HUES48 (cell line): ENCODE measurements around the gene PRR12.
A peak's percentile ranks its signal among the peaks of the same experiment; 100 is the strongest.
"Not testable (repeated sequence)": the region's sequence is repeated elsewhere in the genome, so short reads cannot be mapped to it uniquely, and the experiment has no call there.

Experiments used
- H3K27ac ChIP-seq: one replicate; pipeline ENCODE4 v1.7.0; 2013; ENCODE audit warnings: low read depth, low read length, inconsistent platforms
- H3K27me3 ChIP-seq: 2 replicates; pipeline ENCODE4 v1.6.1; 2013; ENCODE audit warnings: mild to moderate bottlenecking, low read length; ENCODE audit not compliant: control insufficient read depth, insufficient read depth
- H3K36me3 ChIP-seq: 2 replicates; pipeline ENCODE4 v1.6.1; 2013; ENCODE audit warnings: low read length; ENCODE audit not compliant: control insufficient read depth, insufficient read depth
- H3K4me1 ChIP-seq: 2 replicates; pipeline ENCODE4 v1.6.1; 2013; ENCODE audit warnings: mild to moderate bottlenecking, low read length; ENCODE audit not compliant: control insufficient read depth, insufficient read depth
- H3K4me3 ChIP-seq: 2 replicates; pipeline ENCODE4 v1.5.1; 2013; ENCODE audit warnings: mild to moderate bottlenecking, low read depth, low read length
- H3K9ac ChIP-seq: 2 replicates; pipeline ENCODE4 v1.6.1; 2013; ENCODE audit warnings: mild to moderate bottlenecking, low read depth, low read length, moderate library complexity
- H3K9me3 ChIP-seq: 2 replicates; pipeline ENCODE4 v1.6.1; 2013; ENCODE audit warnings: low read length; ENCODE audit not compliant: control insufficient read depth, insufficient read depth

The PRR12 gene

GRCh38 chr19:49624967-49625910 is 34.3 kb downstream of the PRR12 start:
- Histone ChIP-seq H3K9ac (no peak overlapping the region), H3K4me3 (no peak overlapping the region), H3K27me3 (no peaks in the 10 kb centered on the region), H3K9me3 (no peaks in the 10 kb centered on the region), H3K36me3 (peaks cover 45% of the 10 kb centered on the region), H3K27ac (no peak overlapping the region), H3K4me1 (no peaks in the 10 kb centered on the region)

GRCh38 chr19:49626226-49626625 is 35.2 kb downstream of the PRR12 start:
- Histone ChIP-seq H3K9ac (no peak overlapping the region), H3K4me3 (no peak overlapping the region), H3K27me3 (no peaks in the 10 kb centered on the region), H3K4me1 (peaks cover 5% of the 10 kb centered on the region; the same call in 1 of the 2 replicates), H3K36me3 (peaks cover 41% of the 10 kb centered on the region), H3K9me3 (no peaks in the 10 kb centered on the region), H3K27ac (no peak overlapping the region)

- H3K4me1 ChIP-seq, result peaks cover 5% of the 10 kb centered on the region; the same call in 1 of the 2 replicates
- H3K9ac ChIP-seq, result no peak overlapping the region
- H3K9me3 ChIP-seq, result no peaks in the 10 kb centered on the region
- H3K27ac ChIP-seq, result no peak overlapping the region
- no peak overlapping the region for H3K4me3 ChIP-seq
- H3K36me3 ChIP-seq, result peaks cover 24% of the 10 kb centered on the region
- H3K27me3 ChIP-seq, result no peaks in the 10 kb centered on the region
Observed at GRCh38 chr19:49629659-49630058, 38.7 kb downstream of the PRR12 start.

GRCh38 chr19:49631014-49631588 is 40.1 kb downstream of the PRR12 start:
- Histone ChIP-seq H3K27me3 (no peaks in the 10 kb centered on the region), H3K4me1 (peaks cover 5% of the 10 kb centered on the region; the same call in 1 of the 2 replicates), H3K4me3 (no peak overlapping the region), H3K9me3 (no peaks in the 10 kb centered on the region), H3K27ac (no peak overlapping the region), H3K9ac (no peak overlapping the region), H3K36me3 (peaks cover 16% of the 10 kb centered on the region)

- H3K4me1 ChIP-seq, result peaks cover 5% of the 10 kb centered on the region; the same call in 1 of the 2 replicates
- H3K27ac ChIP-seq, result no peak overlapping the region
- no peak overlapping the region for H3K9ac ChIP-seq
- H3K27me3 ChIP-seq, result no peaks in the 10 kb centered on the region
- peaks cover 11% of the 10 kb centered on the region for H3K36me3 ChIP-seq
- H3K4me3 ChIP-seq, result no peak overlapping the region
- no peaks in the 10 kb centered on the region for H3K9me3 ChIP-seq
Observed at GRCh38 chr19:49631610-49632192, 40.7 kb downstream of the PRR12 start.

GRCh38 chr19:49632576-49632975 is 41.6 kb downstream of the PRR12 start:
- Histone ChIP-seq H3K4me3 (no peak overlapping the region), H3K9ac (no peak overlapping the region), H3K27ac (no peak overlapping the region), H3K36me3 (0 out of 2 replicates have a peak, but pooled peaks cover 3% of the 10 kb centered on the region), H3K9me3 (no peaks in the 10 kb centered on the region), H3K4me1 (peaks cover 5% of the 10 kb centered on the region; the same call in 1 of the 2 replicates), H3K27me3 (no peaks in the 10 kb centered on the region)

- H3K4me3 ChIP-seq, H3K36me3 ChIP-seq, H3K9ac ChIP-seq, H3K9me3 ChIP-seq, H3K4me1 ChIP-seq, H3K27me3 ChIP-seq, H3K27ac ChIP-seq: not testable (repeated sequence)
Observed at GRCh38 chr19:49633273-49633672, 42.3 kb downstream of the PRR12 start.

- no peaks in the 10 kb centered on the region for H3K36me3 ChIP-seq
- peak overlapping the region; percentile 8 for H3K27ac ChIP-seq
- H3K9me3 ChIP-seq, result no peaks in the 10 kb centered on the region
- no peak overlapping the region for H3K9ac ChIP-seq
- no peaks in the 10 kb centered on the region for H3K27me3 ChIP-seq
- no peak overlapping the region for H3K4me3 ChIP-seq
- H3K4me1 ChIP-seq, result peaks cover 12% of the 10 kb centered on the region
Observed at GRCh38 chr19:49635530-49636232, 44.7 kb downstream of the PRR12 start.

GRCh38 chr19:49636233-49636932 is 45.4 kb downstream of the PRR12 start:
- H3K9me3 ChIP-seq, result no peaks in the 10 kb centered on the region
- no peaks in the 10 kb centered on the region for H3K36me3 ChIP-seq
- no peak overlapping the region for H3K9ac ChIP-seq
- no peak overlapping the region for H3K4me3 ChIP-seq
- H3K27me3 ChIP-seq, result no peaks in the 10 kb centered on the region
- peaks cover 15% of the 10 kb centered on the region for H3K4me1 ChIP-seq
- no peak overlapping the region for H3K27ac ChIP-seq
